Lower leg skin (tissue), 3 donors: ENCODE results near the gene SHC3.

Source experiments
- POLR2A ChIP-seq, 2 donors: fragments of 450-650 bp; IDR thresholded peaks; one replicate each; pipeline ENCODE4 v1.6.1; 2016 to 2017; ENCODE audit warnings: antibody characterized with exemption in 2 of 2, mild to moderate bottlenecking in 1 of 2, moderate library complexity in 1 of 2
- TF ChIP-seq, protein P1 (sequence below), 3 donors: fragments of 450-650 bp; IDR thresholded peaks; one replicate each; pipeline ENCODE4 v1.5.1; 2016; ENCODE audit warnings: antibody characterized with exemption in 3 of 3, mild to moderate bottlenecking in 3 of 3, moderate library complexity in 2 of 3

GRCh38 chr9:89149726-89150125 is 28.9 kb downstream of the SHC3 start:
- no peak for TF ChIP-seq POLR2A (IDR thresholded peaks at IDR 0.05)
- TF ChIP-seq, protein P1, sequence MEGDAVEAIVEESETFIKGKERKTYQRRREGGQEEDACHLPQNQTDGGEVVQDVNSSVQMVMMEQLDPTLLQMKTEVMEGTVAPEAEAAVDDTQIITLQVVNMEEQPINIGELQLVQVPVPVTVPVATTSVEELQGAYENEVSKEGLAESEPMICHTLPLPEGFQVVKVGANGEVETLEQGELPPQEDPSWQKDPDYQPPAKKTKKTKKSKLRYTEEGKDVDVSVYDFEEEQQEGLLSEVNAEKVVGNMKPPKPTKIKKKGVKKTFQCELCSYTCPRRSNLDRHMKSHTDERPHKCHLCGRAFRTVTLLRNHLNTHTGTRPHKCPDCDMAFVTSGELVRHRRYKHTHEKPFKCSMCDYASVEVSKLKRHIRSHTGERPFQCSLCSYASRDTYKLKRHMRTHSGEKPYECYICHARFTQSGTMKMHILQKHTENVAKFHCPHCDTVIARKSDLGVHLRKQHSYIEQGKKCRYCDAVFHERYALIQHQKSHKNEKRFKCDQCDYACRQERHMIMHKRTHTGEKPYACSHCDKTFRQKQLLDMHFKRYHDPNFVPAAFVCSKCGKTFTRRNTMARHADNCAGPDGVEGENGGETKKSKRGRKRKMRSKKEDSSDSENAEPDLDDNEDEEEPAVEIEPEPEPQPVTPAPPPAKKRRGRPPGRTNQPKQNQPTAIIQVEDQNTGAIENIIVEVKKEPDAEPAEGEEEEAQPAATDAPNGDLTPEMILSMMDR (IDR thresholded peaks at IDR 0.05) = no peak
